Transverse colon (tissue), 4 donors: ENCODE measurements around the gene RBM39. TPM values are rescaled to one million over a fixed set of nuclear protein-coding genes. Genes with fewer than 3 reads are reported as not detected.

ENCODE experiments used
- DNase-seq: peaks from one replicate; pipeline ENCODE4 v3.0.0-alpha.2; 2019
- H3K27ac ChIP-seq, 4 donors: fragments of 200-600 bp; sonication (generic); 2 replicates each; pipeline ENCODE4 v1.5.1; 2016 to 2018; ENCODE audit warnings: inconsistent platforms in 4 of 4
- H3K27me3 ChIP-seq: fragments of 200-600 bp; sonication (generic); 2 replicates; pipeline ENCODE4 v1.5.1; 2017; ENCODE audit warnings: inconsistent platforms
- H3K36me3 ChIP-seq, 4 donors: fragments of 200-600 bp; sonication (generic); 2 replicates each; pipeline ENCODE4 v1.5.1; 2017 to 2019; ENCODE audit warnings: inconsistent platforms in 4 of 4
- H3K4me1 ChIP-seq, 4 donors: fragments of 200-600 bp; sonication (generic); 2 replicates each; pipeline ENCODE4 v1.5.1; 2017 to 2020; ENCODE audit warnings: inconsistent platforms in 4 of 4
- H3K4me3 ChIP-seq, 4 donors: fragments of 200-600 bp; sonication (generic); 1 replicate in 1 of 4; 2 replicates in 3 of 4; pipeline versions ENCODE4 v1.5.1 to v1.6.1; 2017 to 2019; ENCODE audit warnings: inconsistent platforms in 4 of 4
- H3K9me3 ChIP-seq, 2 donors: fragments of 200-600 bp; sonication (generic); 2 replicates each; pipeline ENCODE4 v1.5.1; 2017 to 2019; ENCODE audit warnings: inconsistent platforms in 2 of 2
- CTCF ChIP-seq, 5 experiments: fragments of 200-600 bp in 3 of 5; fragments of 450-650 bp in 2 of 5; sonication (generic) in 3 of 5; IDR thresholded peaks; 1 replicate in 2 of 5; 2 replicates in 3 of 5; pipeline ENCODE4 v1.5.1; 2016 to 2017; ENCODE audit warnings: antibody characterized with exemption in 5 of 5, inconsistent platforms in 3 of 5, mild to moderate bottlenecking in 2 of 5, moderate library complexity in 1 of 5
- EP300 ChIP-seq: sonication (generic); formaldehyde crosslinking; IDR thresholded peaks from one replicate; pipeline ENCODE4 v1.6.1; 2017; ENCODE audit warnings: antibody characterized with exemption, low read depth
- POLR2A ChIP-seq: fragments of 450-650 bp; IDR thresholded peaks from one replicate; pipeline ENCODE4 v1.6.1; 2016; ENCODE audit warnings: antibody characterized with exemption, mild to moderate bottlenecking, moderate library complexity
- POLR2AphosphoS5 ChIP-seq, 3 donors: sonication (generic); formaldehyde crosslinking; IDR thresholded peaks; one replicate each; pipeline ENCODE4 v1.6.1; 2016; ENCODE audit warnings: antibody characterized with exemption in 3 of 3
- WGBS, 2 donors: methylation state at CpG; one replicate each; pipeline ENCODE4 v1.1.5; 2018; ENCODE audit warnings: low coverage in 1 of 2; 5-methylcytosine and 5-hydroxymethylcytosine counted together
- in situ Hi-C, 4 donors: fragments of 200-750 bp; cut with MboI; loops; one replicate each; pipeline versions ENCODE4 v1.15.0 to v1.15.1; 2017; ENCODE audit warnings: low sequenced_read_pairs in 3 of 4, low pct_ligation_motif_present in 1 of 4, low pct_unique_long_range_greater_than_20kb in 1 of 4
- intact Hi-C: fragments of 100-400 bp; cut with DNase I; formaldehyde crosslinking; loops from one replicate; pipeline ENCODE4 v1.15.1; 2023; ENCODE audit warnings: low total_unique reads
- total RNA-seq, 4 donors: library from RNA; depleted of rRNA; stranded (reverse); fragments of >200 nt; gene quantifications; one replicate each; pipeline ENCODE4 v1.1.0, GENCODE V29; 2016

RBM39 gene
- total RNA-seq, 4 donors from 2014 or later = 264 to 721 (median 416) TPM

- DNase-seq = no peak
- WGBS, 2 donors = 79 to 84% methylated on average over 2 of the region's 2 CpGs
- intact Hi-C loops (no loop called here), in situ Hi-C loops (no loop called here)
- Histone ChIP-seq H3K27me3 (no peaks in the 10 kb centered on the region), H3K4me1 (peaks cover 5 to 52% (median 30%) of the 10 kb centered on the region in 4 donors), H3K36me3 (peaks cover 0 to 98% (median 46%) of the 10 kb centered on the region in 4 donors), H3K27ac (no peak overlapping the region), H3K4me3 (no peak overlapping the region), H3K9me3 (no peaks in the 10 kb centered on the region)
- no peak for TF ChIP-seq POLR2AphosphoS5 (IDR thresholded peaks at IDR 0.05)
- TF ChIP-seq EP300 = no peak
- no peak for TF ChIP-seq CTCF (IDR thresholded peaks at IDR 0.05)
- no peak for TF ChIP-seq POLR2A
These were observed 12.1 kb downstream of the RBM39 start for GRCh38 chr20:35729836-35730582.

- Histone ChIP-seq H3K4me1 (peaks cover 0 to 46% (median 26%) of the 10 kb centered on the region in 4 donors), H3K9me3 (no peaks in the 10 kb centered on the region), H3K27me3 (no peaks in the 10 kb centered on the region), H3K36me3 (peaks cover 0 to 94% (median 46%) of the 10 kb centered on the region in 4 donors), H3K4me3 (no peak overlapping the region), H3K27ac (no peak overlapping the region)
- 77 to 84% methylated on average over 7 of the region's 7 CpGs for WGBS, 2 donors
- no peak for TF ChIP-seq CTCF (IDR thresholded peaks at IDR 0.05)
- no peak for TF ChIP-seq POLR2A
- no peak for TF ChIP-seq POLR2AphosphoS5 (IDR thresholded peaks at IDR 0.05)
- TF ChIP-seq EP300 = no peak
- intact Hi-C loops = no loop called here
- in situ Hi-C loops = no loop called here
- no peak for DNase-seq
These were observed 12.7 kb downstream of the RBM39 start for GRCh38 chr20:35729283-35729807.

- no peaks in the 10 kb centered on the region for H3K9me3 ChIP-seq
- no peak for DNase-seq
- no peaks in the 10 kb centered on the region for H3K27me3 ChIP-seq
- in situ Hi-C loops (no loop called here), intact Hi-C loops (no loop called here)
- 90 to 94% methylated on average over 13 to 20 of the region's 20 CpGs for WGBS, 2 donors
- peaks cover 0 to 92% (median 45%) of the 10 kb centered on the region in 4 donors for H3K36me3 ChIP-seq
- H3K27ac ChIP-seq = no peak overlapping the region
- H3K4me1 ChIP-seq = peaks cover 0 to 27% (median 13%) of the 10 kb centered on the region in 4 donors
- no peak overlapping the region for H3K4me3 ChIP-seq
- no peak for TF ChIP-seq CTCF (IDR thresholded peaks at IDR 0.05)
- TF ChIP-seq POLR2AphosphoS5 (IDR thresholded peaks at IDR 0.05) = no peak
- TF ChIP-seq POLR2A = no peak
- TF ChIP-seq EP300 = no peak
These were observed 15.0 kb downstream of the RBM39 start for GRCh38 chr20:35726842-35727711.
